ENCODE results near the gene NCKAP5.

The NCKAP5 gene

GRCh38 chr2:133085646-133086045, 482.6 kb downstream of the NCKAP5 start:
- Histone ChIP-seq H3K36me3 (ENCODE audit: control insufficient read depth in 2 of 2, insufficient read depth in 2 of 2, low read length in 2 of 2) (no peaks in the 10 kb centered on the region), H3K27ac (ENCODE audit: low read depth in 2 of 2, low read length in 2 of 2) (no peak overlapping the region), H3K27me3 (ENCODE audit: control insufficient read depth in 2 of 2, insufficient read depth in 2 of 2, low read length in 2 of 2) (no peaks in the 10 kb centered on the region), H3K9ac (ENCODE audit: low read depth in 1 of 2, low read length in 2 of 2) (no peak overlapping the region), H3K4me1 (ENCODE audit: control insufficient read depth in 2 of 2, insufficient read depth in 2 of 2, low read length in 2 of 2) (no peaks in the 10 kb centered on the region), H3K4me3 (ENCODE audit: low read length in 2 of 2) (no peak overlapping the region), H3K9me3 (ENCODE audit: control insufficient read depth in 2 of 2, low read length in 2 of 2) (no peaks in the 10 kb centered on the region)

DNA sequence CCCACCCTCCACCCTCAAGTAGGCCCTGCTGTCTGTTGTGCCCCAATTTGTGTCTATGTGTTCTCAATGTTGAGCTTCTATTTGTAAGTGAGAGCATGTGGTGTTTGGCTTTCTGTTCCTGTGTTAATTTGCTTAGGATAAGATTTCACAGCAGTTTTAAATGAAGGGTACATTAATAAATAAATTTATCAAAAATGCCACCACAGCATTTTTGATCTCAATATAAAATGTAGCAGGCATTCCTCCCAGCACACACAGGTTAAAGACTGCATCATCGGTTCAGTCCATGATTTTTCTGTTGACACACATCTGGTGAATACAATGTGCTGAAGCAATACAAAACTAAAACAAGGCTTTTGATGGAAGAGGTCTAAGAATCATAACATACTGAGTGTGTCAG, 486.2 kb downstream of the NCKAP5 start:
- Histone ChIP-seq H3K4me1 (ENCODE audit: control insufficient read depth in 2 of 2, insufficient read depth in 2 of 2, low read length in 2 of 2) (no peaks in the 10 kb centered on the region), H3K27me3 (ENCODE audit: control insufficient read depth in 2 of 2, insufficient read depth in 2 of 2, low read length in 2 of 2) (no peaks in the 10 kb centered on the region), H3K9me3 (ENCODE audit: control insufficient read depth in 2 of 2, low read length in 2 of 2) (no peaks in the 10 kb centered on the region), H3K36me3 (ENCODE audit: control insufficient read depth in 2 of 2, insufficient read depth in 2 of 2, low read length in 2 of 2) (no peaks in the 10 kb centered on the region), H3K9ac (ENCODE audit: low read depth in 1 of 2, low read length in 2 of 2) (no peak overlapping the region), H3K4me3 (ENCODE audit: low read length in 2 of 2) (no peak overlapping the region), H3K27ac (ENCODE audit: low read depth in 2 of 2, low read length in 2 of 2) (no peak overlapping the region)

GRCh38 chr2:133080822-133081221, 487.4 kb downstream of the NCKAP5 start:
- H3K27me3 ChIP-seq (ENCODE audit: control insufficient read depth in 2 of 2, insufficient read depth in 2 of 2, low read length in 2 of 2): no peaks in the 10 kb centered on the region
- H3K36me3 ChIP-seq (ENCODE audit: control insufficient read depth in 2 of 2, insufficient read depth in 2 of 2, low read length in 2 of 2): no peaks in the 10 kb centered on the region
- H3K4me1 ChIP-seq (ENCODE audit: control insufficient read depth in 2 of 2, insufficient read depth in 2 of 2, low read length in 2 of 2): no peaks in the 10 kb centered on the region
- no peaks in the 10 kb centered on the region for H3K9me3 ChIP-seq (ENCODE audit: control insufficient read depth in 2 of 2, low read length in 2 of 2)
- H3K27ac ChIP-seq (ENCODE audit: low read depth in 2 of 2, low read length in 2 of 2): no peak overlapping the region
- no peak overlapping the region for H3K4me3 ChIP-seq (ENCODE audit: low read length in 2 of 2)
- no peak overlapping the region for H3K9ac ChIP-seq (ENCODE audit: low read depth in 1 of 2, low read length in 2 of 2)

DNA sequence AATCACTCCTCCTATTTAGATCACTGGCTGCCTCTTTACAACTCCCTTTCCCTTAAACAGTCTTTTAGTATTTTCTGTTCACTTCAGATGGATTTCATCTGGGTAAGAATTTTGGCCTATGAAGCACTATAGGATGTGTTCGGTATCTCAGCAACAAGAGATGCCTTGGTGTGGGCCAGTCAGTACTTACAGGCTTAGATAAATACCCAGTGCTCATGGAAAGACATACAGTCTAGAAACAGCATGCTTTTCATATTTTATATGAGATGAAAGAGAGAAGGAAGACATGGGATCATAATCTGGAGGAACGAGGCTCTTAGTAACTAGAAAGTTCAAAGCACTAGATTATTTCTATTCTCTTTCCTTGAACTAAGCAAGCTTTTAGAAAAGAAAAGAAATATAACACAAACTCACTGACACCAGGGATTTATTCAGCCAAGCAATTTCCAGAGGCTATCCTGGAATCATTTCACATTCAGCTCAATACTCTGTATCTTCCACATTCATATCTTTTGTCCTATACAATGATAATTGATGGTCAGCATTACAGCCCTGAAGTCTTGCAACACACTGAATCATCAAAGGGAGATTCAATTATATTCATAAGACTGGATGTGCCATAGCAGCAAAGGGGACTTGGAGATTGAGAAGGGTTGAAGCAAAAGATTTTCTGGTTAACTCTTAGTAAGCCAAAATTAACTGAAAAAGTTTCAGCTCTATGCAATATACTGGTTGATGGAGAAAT, 489.4 kb downstream of the NCKAP5 start:
- H3K9ac ChIP-seq (ENCODE audit: low read depth in 1 of 2, low read length in 2 of 2): no peak overlapping the region
- no peaks in the 10 kb centered on the region for H3K4me1 ChIP-seq (ENCODE audit: control insufficient read depth in 2 of 2, insufficient read depth in 2 of 2, low read length in 2 of 2)
- no peaks in the 10 kb centered on the region for H3K9me3 ChIP-seq (ENCODE audit: control insufficient read depth in 2 of 2, low read length in 2 of 2)
- no peak overlapping the region for H3K4me3 ChIP-seq (ENCODE audit: low read length in 2 of 2)
- H3K27ac ChIP-seq (ENCODE audit: low read depth in 2 of 2, low read length in 2 of 2): no peak overlapping the region
- no peaks in the 10 kb centered on the region for H3K27me3 ChIP-seq (ENCODE audit: control insufficient read depth in 2 of 2, insufficient read depth in 2 of 2, low read length in 2 of 2)
- no peaks in the 10 kb centered on the region for H3K36me3 ChIP-seq (ENCODE audit: control insufficient read depth in 2 of 2, insufficient read depth in 2 of 2, low read length in 2 of 2)

GRCh38 chr2:133077269-133077822, 490.9 kb downstream of the NCKAP5 start:
- Histone ChIP-seq H3K9ac (ENCODE audit: low read depth in 1 of 2, low read length in 2 of 2) (no peak overlapping the region), H3K27ac (ENCODE audit: low read depth in 2 of 2, low read length in 2 of 2) (no peak overlapping the region)

DNA sequence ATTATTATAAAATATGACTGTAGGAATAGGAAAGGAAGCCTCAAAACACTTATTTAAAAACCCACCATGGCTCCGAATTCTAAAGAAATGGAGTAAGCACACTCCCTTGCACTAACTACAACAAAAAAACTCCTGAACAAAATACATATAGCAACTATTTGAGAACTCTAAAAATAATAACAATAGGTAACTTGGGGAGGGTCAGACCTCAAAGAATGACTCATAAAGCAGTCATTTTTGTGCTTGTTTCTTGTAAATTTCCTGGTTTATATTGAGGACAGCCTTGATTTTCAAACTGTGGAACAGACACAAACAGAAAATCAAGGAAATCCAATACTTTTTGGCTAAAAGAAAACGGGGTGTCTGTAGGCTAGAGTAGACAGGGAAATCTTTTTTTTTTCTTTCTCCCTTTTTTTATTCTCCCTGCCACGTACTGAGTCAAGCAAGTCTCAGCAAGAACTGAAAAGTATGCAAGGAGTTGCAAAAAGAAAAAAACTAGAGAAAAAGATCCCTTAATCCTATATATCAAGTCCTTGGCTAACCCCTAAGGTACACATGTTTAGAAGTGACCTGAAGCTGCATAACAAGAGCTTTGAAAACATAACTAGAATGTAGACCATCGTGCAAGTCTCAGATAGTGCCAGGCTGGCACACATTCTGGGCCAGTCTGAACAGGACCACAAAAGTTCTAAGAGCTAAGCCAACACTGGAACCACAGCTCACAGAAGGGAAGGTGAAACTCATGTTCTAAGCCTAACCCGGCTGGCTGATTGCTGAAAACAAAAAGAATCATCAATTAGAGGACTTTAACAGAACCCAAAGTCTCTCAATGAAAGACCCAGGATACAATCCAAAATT, 495.2 kb downstream of the NCKAP5 start:
- Histone ChIP-seq H3K9ac (ENCODE audit: low read depth in 1 of 2, low read length in 2 of 2) (no peak overlapping the region), H3K27me3 (ENCODE audit: control insufficient read depth in 2 of 2, insufficient read depth in 2 of 2, low read length in 2 of 2) (no peaks in the 10 kb centered on the region), H3K9me3 (ENCODE audit: control insufficient read depth in 2 of 2, low read length in 2 of 2) (no peaks in the 10 kb centered on the region), H3K27ac (ENCODE audit: low read depth in 2 of 2, low read length in 2 of 2) (no peak overlapping the region), H3K36me3 (ENCODE audit: control insufficient read depth in 2 of 2, insufficient read depth in 2 of 2, low read length in 2 of 2) (no peaks in the 10 kb centered on the region), H3K4me1 (ENCODE audit: control insufficient read depth in 2 of 2, insufficient read depth in 2 of 2, low read length in 2 of 2) (no peaks in the 10 kb centered on the region), H3K4me3 (ENCODE audit: low read length in 2 of 2) (no peak overlapping the region)

More at GRCh38 chr2:133077269-133077822, 490.9 kb downstream of the NCKAP5 start:
- H3K9me3 ChIP-seq (ENCODE audit: control insufficient read depth in 2 of 2, low read length in 2 of 2): no peaks in the 10 kb centered on the region
- no peak overlapping the region for H3K4me3 ChIP-seq (ENCODE audit: low read length in 2 of 2)
- no peaks in the 10 kb centered on the region for H3K4me1 ChIP-seq (ENCODE audit: control insufficient read depth in 2 of 2, insufficient read depth in 2 of 2, low read length in 2 of 2)
- no peaks in the 10 kb centered on the region for H3K27me3 ChIP-seq (ENCODE audit: control insufficient read depth in 2 of 2, insufficient read depth in 2 of 2, low read length in 2 of 2)
- H3K36me3 ChIP-seq (ENCODE audit: control insufficient read depth in 2 of 2, insufficient read depth in 2 of 2, low read length in 2 of 2): no peaks in the 10 kb centered on the region

GRCh38 chr2:133063775-133064174, 504.5 kb downstream of the NCKAP5 start:
- Histone ChIP-seq H3K4me1 (ENCODE audit: control insufficient read depth in 2 of 2, insufficient read depth in 2 of 2, low read length in 2 of 2) (no peaks in the 10 kb centered on the region), H3K27ac (ENCODE audit: low read depth in 2 of 2, low read length in 2 of 2) (no peak overlapping the region), H3K4me3 (ENCODE audit: low read length in 2 of 2) (no peak overlapping the region), H3K9ac (ENCODE audit: low read depth in 1 of 2, low read length in 2 of 2) (no peak overlapping the region), H3K9me3 (ENCODE audit: control insufficient read depth in 2 of 2, low read length in 2 of 2) (no peaks in the 10 kb centered on the region), H3K27me3 (ENCODE audit: control insufficient read depth in 2 of 2, insufficient read depth in 2 of 2, low read length in 2 of 2) (no peaks in the 10 kb centered on the region), H3K36me3 (ENCODE audit: control insufficient read depth in 2 of 2, insufficient read depth in 2 of 2, low read length in 2 of 2) (no peaks in the 10 kb centered on the region)

DNA sequence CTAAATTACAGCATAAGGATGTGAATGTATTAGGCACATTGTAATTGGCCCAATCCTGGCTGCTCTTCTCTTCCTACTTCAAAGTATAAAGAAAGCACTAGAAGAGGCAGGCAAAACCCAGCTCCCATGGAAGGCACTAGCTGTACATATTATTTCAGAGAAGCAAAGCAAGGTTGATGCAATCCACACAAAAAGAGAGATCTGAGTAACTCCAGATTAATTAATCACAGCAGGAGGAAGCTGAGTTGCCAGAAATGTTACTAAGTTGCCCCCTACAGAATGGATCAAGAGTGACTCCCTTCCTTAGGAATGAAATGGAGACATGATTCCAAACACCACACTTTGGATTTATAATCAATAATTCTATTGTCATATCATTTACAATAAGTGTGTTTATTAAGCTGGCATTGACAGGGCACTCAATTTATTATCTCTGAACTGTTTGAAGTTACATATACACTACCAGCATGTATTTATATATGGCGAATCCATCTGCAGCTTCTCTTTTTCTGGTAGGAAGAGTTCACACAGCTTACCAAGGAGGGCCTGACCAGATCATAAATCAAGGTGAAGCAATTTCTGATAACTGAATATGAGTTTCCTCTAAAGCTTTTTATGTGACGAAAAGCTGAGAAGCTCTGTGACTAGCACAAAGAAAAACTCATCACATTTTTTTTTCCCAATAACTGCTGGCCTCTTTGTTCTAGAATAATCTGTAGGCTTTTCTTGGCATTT, 505.2 kb downstream of the NCKAP5 start:
- Histone ChIP-seq H3K4me1 (ENCODE audit: control insufficient read depth in 2 of 2, insufficient read depth in 2 of 2, low read length in 2 of 2) (no peaks in the 10 kb centered on the region), H3K27ac (ENCODE audit: low read depth in 2 of 2, low read length in 2 of 2) (no peak overlapping the region), H3K27me3 (ENCODE audit: control insufficient read depth in 2 of 2, insufficient read depth in 2 of 2, low read length in 2 of 2) (no peaks in the 10 kb centered on the region), H3K9ac (ENCODE audit: low read depth in 1 of 2, low read length in 2 of 2) (no peak overlapping the region), H3K36me3 (ENCODE audit: control insufficient read depth in 2 of 2, insufficient read depth in 2 of 2, low read length in 2 of 2) (no peaks in the 10 kb centered on the region), H3K4me3 (ENCODE audit: low read length in 2 of 2) (no peak overlapping the region), H3K9me3 (ENCODE audit: control insufficient read depth in 2 of 2, low read length in 2 of 2) (no peaks in the 10 kb centered on the region)

- H3K4me3 ChIP-seq (ENCODE audit: low read length in 2 of 2): no peak overlapping the region
- no peak overlapping the region for H3K9ac ChIP-seq (ENCODE audit: low read depth in 1 of 2, low read length in 2 of 2)
- no peaks in the 10 kb centered on the region for H3K36me3 ChIP-seq (ENCODE audit: control insufficient read depth in 2 of 2, insufficient read depth in 2 of 2, low read length in 2 of 2)
- H3K27ac ChIP-seq (ENCODE audit: low read depth in 2 of 2, low read length in 2 of 2): no peak overlapping the region
- H3K9me3 ChIP-seq (ENCODE audit: control insufficient read depth in 2 of 2, low read length in 2 of 2): no peaks in the 10 kb centered on the region
- no peaks in the 10 kb centered on the region for H3K4me1 ChIP-seq (ENCODE audit: control insufficient read depth in 2 of 2, insufficient read depth in 2 of 2, low read length in 2 of 2)
- no peaks in the 10 kb centered on the region for H3K27me3 ChIP-seq (ENCODE audit: control insufficient read depth in 2 of 2, insufficient read depth in 2 of 2, low read length in 2 of 2)
Observed at GRCh38 chr2:133061874-133062593, 506.2 kb downstream of the NCKAP5 start.
